GM19328 (cell line): ENCODE measurements around the gene SHKBP1.

Experiments used
- ATAC-seq: cut with Tn5 transposase; IDR thresholded peaks from one replicate; pipeline ENCODE4 v1.9.1; 2021; ENCODE audit warnings: mild to moderate bottlenecking, moderate library complexity; ENCODE audit not compliant: unreplicated experiment

SHKBP1 gene

DNA sequence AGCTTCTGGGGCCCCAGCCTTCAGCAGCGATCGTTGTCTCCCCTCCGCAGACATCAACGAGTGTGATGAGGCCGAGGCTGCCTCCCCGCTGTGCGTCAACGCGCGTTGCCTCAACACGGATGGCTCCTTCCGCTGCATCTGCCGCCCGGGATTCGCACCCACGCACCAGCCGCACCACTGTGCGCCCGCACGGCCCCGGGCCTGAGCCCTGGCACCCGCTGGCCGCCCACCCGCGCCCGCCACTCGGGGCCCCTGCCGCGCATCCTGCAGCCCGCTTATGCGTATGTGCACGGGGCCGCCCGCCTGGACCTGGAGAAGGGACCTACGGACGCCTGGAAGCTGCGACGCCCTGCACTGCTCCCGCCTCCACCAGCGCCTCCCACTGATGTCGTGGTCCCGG is 52.7 kb downstream of the SHKBP1 start:
- ATAC-seq: no peak

DNA sequence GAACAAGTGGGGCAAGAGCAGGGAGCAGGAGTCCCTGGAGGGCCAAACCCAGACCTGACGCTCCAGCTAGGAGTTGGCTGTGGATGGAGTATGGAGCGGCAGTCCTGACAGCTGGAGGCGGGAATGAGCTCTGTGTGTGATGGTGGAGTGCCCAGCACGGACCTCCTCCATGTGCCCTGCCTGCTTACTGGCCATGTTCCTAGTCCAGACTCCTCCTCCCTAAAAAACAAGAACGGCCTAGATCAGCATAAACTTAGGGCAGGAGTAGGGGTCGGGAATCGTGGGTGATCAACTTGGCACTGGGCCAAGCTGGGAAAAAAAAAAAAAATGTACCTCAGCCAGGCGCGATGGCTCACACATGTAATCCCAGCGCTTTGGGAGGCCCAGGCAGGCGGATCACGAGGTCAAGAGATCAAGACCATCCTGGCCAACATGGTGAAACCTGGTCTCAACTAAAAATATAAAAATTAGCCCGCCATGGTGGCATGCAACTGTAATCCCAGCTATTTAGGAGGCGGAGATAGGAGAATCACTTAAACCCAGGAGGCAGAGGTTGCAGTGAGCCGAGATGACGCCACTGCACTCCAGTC is 54.0 kb downstream of the SHKBP1 start:
- no peak for ATAC-seq

DNA sequence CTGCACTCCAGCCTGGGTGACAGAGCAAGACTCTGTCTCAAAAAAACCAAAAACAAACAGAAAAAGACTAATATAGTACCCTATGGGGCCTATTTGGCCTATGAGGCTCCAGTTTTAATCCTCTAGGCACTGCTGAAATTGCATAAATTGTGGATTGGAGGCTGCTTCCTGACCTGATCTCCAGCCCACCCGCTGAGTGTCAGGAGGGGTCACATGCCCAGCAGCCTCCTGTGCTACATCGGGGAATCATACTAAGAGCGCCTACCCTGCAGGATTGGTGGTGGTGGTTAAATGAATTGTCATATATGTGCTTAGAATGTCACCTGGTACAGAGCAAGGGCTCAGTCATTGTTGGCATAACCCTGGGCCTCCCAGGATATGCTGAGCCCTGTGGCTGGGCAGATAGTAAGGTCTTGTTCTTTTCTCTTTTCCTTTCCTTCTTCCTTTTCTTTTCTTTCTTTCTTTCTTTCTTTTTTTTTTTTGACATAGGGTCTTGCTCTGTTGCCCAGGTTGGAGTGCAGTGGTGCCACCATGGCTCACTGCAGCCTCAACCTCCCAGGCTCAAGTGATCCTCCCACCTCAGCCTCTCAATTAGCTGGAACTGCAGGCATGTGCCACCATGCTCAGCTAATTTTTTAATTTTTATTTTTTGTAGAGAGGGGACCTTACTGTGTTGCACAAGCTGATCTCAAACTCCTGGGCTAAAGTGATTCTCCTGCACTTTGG is 55.8 kb downstream of the SHKBP1 start:
- ATAC-seq: no peak

DNA sequence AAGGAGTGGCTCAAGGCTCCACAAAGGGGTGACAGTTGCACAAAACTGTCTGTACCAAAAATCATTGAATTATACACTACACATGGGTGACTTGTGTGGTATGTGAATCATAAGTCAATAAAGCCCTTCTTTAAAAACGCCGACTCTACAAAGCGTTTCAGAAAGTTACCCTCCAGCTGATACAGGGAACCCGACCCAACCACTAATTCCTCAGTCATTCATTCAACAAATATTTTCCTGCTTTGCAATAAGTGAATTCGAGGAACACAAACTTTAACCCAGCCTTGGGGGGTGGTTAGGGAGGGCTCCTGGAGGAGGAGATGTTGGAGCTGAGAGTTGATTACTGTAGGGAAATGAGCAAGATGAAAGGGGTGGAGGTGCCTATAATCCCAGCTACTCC is 56.5 kb downstream of the SHKBP1 start:
- no peak for ATAC-seq

DNA sequence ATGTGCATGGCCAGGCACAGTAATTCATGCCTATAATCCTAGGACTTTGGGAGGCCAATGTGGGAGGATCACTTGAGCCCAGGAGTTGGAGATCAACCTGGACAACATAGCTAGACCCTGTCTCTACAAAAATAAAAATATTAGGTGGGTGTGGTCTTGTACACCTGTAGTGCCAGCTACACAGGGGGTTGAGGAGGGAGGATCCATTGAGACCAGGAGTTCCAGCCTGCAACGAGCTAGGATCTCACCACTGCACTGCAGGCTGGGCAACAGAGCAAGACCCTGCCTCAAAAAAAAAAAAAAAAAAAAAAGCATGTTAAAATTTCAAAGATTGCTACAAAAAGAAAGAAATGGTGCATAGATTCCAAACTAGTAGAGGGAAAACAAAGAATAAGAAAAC is 61.7 kb downstream of the SHKBP1 start:
- no peak for ATAC-seq

DNA sequence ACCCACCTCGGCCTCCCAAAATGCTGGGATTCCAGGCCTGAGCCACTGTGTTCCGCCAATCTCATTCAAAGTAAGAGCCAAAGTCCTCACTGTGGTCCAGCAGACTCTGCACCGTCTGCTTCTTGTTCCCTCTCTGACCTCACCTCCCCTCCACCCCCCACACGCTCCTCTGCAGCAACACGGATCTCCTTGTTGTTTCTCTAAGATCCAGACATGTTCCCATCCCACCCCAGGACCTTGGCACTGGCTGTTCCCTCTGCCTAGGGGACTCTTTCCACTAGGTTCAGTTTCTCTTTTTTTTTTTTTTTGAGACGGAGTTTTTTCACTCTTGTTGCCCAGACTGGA is 62.9 kb downstream of the SHKBP1 start:
- ATAC-seq: no peak

DNA sequence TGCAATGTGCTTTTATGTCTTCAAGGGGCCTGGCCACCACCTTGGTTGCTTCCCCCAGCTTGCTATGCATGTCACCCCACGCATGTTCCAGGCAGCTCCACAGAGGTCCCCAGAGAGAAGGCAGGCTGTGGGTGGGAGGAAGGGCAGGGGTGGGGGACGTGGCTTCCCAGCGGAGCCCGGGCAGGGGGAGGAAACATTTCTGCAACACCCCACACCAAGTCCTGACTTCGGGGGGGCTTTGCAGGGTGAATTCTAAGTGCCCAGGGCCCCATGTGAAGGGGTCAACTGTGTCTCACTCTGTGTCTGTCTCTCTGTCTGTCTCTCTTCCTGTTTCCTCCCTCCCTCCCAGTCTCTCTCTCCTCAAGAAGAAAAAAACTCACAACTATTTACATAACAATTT is 64.1 kb downstream of the SHKBP1 start:
- ATAC-seq: no peak
